Neural cell (in vitro differentiated cells): ENCODE data around the gene IFITM10.

Source experiments
- TAF1 ChIP-seq: IDR thresholded peaks from 2 replicates; pipeline ENCODE4 v1.6.1; 2012; ENCODE audit warnings: low read depth
- TF ChIP-seq, protein P1 (sequence below): fragments of 450-650 bp; IDR thresholded peaks from 2 replicates; pipeline ENCODE4 v1.5.1; 2014; ENCODE audit warnings: antibody characterized with exemption, mild to moderate bottlenecking, moderate library complexity; ENCODE audit not compliant: poor library complexity, severe bottlenecking

- TF ChIP-seq, protein P1, sequence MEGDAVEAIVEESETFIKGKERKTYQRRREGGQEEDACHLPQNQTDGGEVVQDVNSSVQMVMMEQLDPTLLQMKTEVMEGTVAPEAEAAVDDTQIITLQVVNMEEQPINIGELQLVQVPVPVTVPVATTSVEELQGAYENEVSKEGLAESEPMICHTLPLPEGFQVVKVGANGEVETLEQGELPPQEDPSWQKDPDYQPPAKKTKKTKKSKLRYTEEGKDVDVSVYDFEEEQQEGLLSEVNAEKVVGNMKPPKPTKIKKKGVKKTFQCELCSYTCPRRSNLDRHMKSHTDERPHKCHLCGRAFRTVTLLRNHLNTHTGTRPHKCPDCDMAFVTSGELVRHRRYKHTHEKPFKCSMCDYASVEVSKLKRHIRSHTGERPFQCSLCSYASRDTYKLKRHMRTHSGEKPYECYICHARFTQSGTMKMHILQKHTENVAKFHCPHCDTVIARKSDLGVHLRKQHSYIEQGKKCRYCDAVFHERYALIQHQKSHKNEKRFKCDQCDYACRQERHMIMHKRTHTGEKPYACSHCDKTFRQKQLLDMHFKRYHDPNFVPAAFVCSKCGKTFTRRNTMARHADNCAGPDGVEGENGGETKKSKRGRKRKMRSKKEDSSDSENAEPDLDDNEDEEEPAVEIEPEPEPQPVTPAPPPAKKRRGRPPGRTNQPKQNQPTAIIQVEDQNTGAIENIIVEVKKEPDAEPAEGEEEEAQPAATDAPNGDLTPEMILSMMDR: no peak
- TF ChIP-seq TAF1: no peak
These were observed 5.5 kb upstream of the IFITM10 start for GRCh38 chr11:1755692-1756561.
